ENCODE results near the gene MLLT3.

DNA sequence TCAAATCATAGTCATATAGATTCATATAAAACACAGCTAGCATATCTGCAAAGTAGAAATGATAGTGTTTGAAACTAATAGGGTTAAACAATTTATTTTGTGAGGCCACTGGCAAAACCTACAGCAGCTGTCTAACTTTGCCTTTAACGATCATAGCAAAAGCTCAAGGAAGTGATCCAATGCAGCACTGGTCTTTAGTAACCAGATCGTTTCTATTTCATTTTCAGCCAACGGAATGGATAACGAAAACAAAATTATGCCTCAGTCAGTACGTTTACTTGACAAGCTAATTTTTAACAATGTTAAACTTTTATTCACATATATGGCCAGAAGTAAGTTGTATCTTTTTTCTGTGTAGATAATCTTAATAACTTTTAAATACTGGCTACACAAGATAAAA lies 17.7 kb downstream of the MLLT3 start:
- TF ChIP-seq, protein P1, sequence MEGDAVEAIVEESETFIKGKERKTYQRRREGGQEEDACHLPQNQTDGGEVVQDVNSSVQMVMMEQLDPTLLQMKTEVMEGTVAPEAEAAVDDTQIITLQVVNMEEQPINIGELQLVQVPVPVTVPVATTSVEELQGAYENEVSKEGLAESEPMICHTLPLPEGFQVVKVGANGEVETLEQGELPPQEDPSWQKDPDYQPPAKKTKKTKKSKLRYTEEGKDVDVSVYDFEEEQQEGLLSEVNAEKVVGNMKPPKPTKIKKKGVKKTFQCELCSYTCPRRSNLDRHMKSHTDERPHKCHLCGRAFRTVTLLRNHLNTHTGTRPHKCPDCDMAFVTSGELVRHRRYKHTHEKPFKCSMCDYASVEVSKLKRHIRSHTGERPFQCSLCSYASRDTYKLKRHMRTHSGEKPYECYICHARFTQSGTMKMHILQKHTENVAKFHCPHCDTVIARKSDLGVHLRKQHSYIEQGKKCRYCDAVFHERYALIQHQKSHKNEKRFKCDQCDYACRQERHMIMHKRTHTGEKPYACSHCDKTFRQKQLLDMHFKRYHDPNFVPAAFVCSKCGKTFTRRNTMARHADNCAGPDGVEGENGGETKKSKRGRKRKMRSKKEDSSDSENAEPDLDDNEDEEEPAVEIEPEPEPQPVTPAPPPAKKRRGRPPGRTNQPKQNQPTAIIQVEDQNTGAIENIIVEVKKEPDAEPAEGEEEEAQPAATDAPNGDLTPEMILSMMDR (IDR thresholded peaks at IDR 0.05; ENCODE audit: insufficient read depth, low read length, poor library complexity, severe bottlenecking): no peak
- TF ChIP-seq EZH2phosphoT487 (conservative IDR thresholded peaks at IDR 0.05; ENCODE audit: low read length): no peak

Data from SU-DHL-6 (cell line).